ENCODE results near the gene MEG3. TPM values are rescaled to one million over a fixed set of nuclear protein-coding genes. Genes with fewer than 3 reads are reported as not detected.

Gene MEG3
- total and polyA plus RNA-seq, 2 of the 8 experiments (the other 6 are each of a cell fraction or from before 2014, with no cell fraction given), result 0.17 to 1.1 TPM

DNA sequence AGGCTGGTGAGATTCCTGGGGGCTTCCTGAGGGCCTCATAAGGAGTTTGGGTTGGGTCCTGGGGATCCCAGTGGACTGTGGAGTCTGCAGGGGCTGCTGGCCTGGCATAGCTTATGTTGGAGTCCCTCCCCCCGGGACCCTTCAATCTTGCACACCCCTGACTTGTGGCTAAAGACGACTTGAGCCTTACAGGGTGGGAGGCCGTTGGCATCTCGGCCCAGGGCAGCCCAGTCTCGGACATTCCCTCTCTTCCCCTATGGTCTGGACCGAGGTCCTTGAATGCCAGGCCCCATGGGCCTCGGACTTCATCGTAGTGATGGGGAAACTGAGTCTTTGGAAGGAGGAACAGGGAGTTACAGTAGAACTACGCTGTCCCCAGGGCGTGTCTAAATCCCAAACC, 65.1 kb downstream of the MEG3 start:
- no peak overlapping the region for H2AK5ac ChIP-seq (ENCODE audit: low read depth, low read length)
- H2BK120ac ChIP-seq (replicated peaks; ENCODE audit: low read depth, low read length), result no peak overlapping the region
- no peak overlapping the region for H3K4me2 ChIP-seq (ENCODE audit: insufficient read depth in 1 of 2, low read depth in 2 of 2, low read length in 2 of 2)
- H2AFZ ChIP-seq (ENCODE audit: low read length), result no peak overlapping the region
- no peak overlapping the region for H4K5ac ChIP-seq (ENCODE audit: insufficient read length, low read depth, low read length)
- H3K4me1 ChIP-seq (replicated peaks in 1 of 4; ENCODE audit: control insufficient read depth in 3 of 4, insufficient read depth in 4 of 4, low read length in 3 of 4), result no peaks in the 10 kb centered on the region; a peak in 2 of 7 replicates
- DNase-seq (ENCODE audit: low read depth in 1 of 2, low spot score in 2 of 2) (no peak), FAIRE-seq (no peak)
- no peaks in the 10 kb centered on the region for H3K36me3 ChIP-seq (ENCODE audit: control insufficient read depth in 2 of 4, insufficient read depth in 4 of 4, low read length in 3 of 4)
- no peak overlapping the region for H3K23ac ChIP-seq (ENCODE audit: insufficient read length)
- H3K9ac ChIP-seq (replicated peaks in 1 of 4; ENCODE audit: extremely low read depth in 1 of 4, low read depth in 3 of 4, low read length in 3 of 4), result no peak overlapping the region
- no peaks in the 10 kb centered on the region for H4K20me1 ChIP-seq (replicated peaks in 1 of 2; ENCODE audit: control insufficient read depth in 1 of 2, insufficient read depth in 2 of 2, low read length in 2 of 2)
- H4K8ac ChIP-seq (ENCODE audit: extremely low read depth, insufficient read depth, low read length), result peak overlapping the region; percentile 35; the same call in 1 of the 2 replicates
- H3K27me3 ChIP-seq (replicated peaks in 1 of 4; ENCODE audit: control insufficient read depth in 3 of 4, extremely low read depth in 1 of 4, insufficient read depth in 3 of 4, low read length in 3 of 4), result no peaks in the 10 kb centered on the region
- H3K4me3 ChIP-seq (ENCODE audit: extremely low read depth in 1 of 4, insufficient read depth in 2 of 4, low read depth in 3 of 4, low read length in 4 of 4), result no peak overlapping the region
- POLR2A ChIA-PET (ENCODE audit: partially characterized antibody), result no interaction called here
- H3K18ac ChIP-seq (ENCODE audit: extremely low read depth, low read length), result no peak overlapping the region
- H4K91ac ChIP-seq (replicated peaks; ENCODE audit: insufficient read length, low read length), result no peak overlapping the region
- no peak overlapping the region for H2BK20ac ChIP-seq (ENCODE audit: low read length)
- H3K56ac ChIP-seq (replicated peaks; ENCODE audit: insufficient read length, low read depth, low read length), result no peak overlapping the region
- CTCF ChIA-PET (ENCODE audit: partially characterized antibody), result interaction anchor here (0.6 to 2.1 kb wide), 7 partner anchors 9 to 238 kb away, joined by 3 to 6 read pairs (median 4); no protein-coding TSS in a partner anchor
- no peaks in the 10 kb centered on the region for H3K23me2 ChIP-seq (ENCODE audit: low read depth, low read length)
- H3K14ac ChIP-seq (ENCODE audit: insufficient read length), result no peak overlapping the region
- H3K4ac ChIP-seq (replicated peaks; ENCODE audit: insufficient read length, low read depth, low read length), result no peak overlapping the region
- H2BK12ac ChIP-seq (ENCODE audit: low read depth, low read length), result no peak overlapping the region
- no peaks in the 10 kb centered on the region for H3K9me3 ChIP-seq (ENCODE audit: insufficient read depth in 2 of 2, low read depth in 1 of 2, low read length in 1 of 2)
- WGBS, 2 experiments (ENCODE audit: extremely low coverage in 1 of 2, insufficient coverage in 1 of 2, insufficient read length in 1 of 2, insufficient replicate concordance in 2 of 2, low coverage in 1 of 2, low lambda C conversion rate in 2 of 2, missing lambda C conversion rate in 1 of 2), result 84% methylated on average over 10 of the region's 10 CpGs; no CpG with 5 or more reads in 1 of the 2 experiments
- H3K79me2 ChIP-seq (ENCODE audit: control insufficient read depth in 1 of 2, insufficient read depth in 2 of 2, low read length in 2 of 2), result no peaks in the 10 kb centered on the region
- no peaks in the 10 kb centered on the region for H3K79me1 ChIP-seq (ENCODE audit: low read depth, low read length)
- H2BK15ac ChIP-seq (ENCODE audit: low read length), result no peak overlapping the region
- no peak for TF ChIP-seq EZH2 (IDR thresholded peaks at IDR 0.05; ENCODE audit: low read depth, low read length, severe bottlenecking)
- TF ChIP-seq YY1 (IDR thresholded peaks at IDR 0.05; ENCODE audit: low read depth, low read length), result no peak
- TF ChIP-seq SP1 (IDR thresholded peaks at IDR 0.05; ENCODE audit: low read depth, low read length), result no peak
- TF ChIP-seq EP300 (IDR thresholded peaks at IDR 0.05; ENCODE audit: borderline replicate concordance in 1 of 2, low read depth in 2 of 2, low read length in 2 of 2), result no peak
- TF ChIP-seq JUN (IDR thresholded peaks at IDR 0.05; ENCODE audit: low read depth, low read length), result no peak
- no peak for TF ChIP-seq RXRA (IDR thresholded peaks at IDR 0.05; ENCODE audit: insufficient read depth, low read depth, low read length)
- TF ChIP-seq, protein P1, sequence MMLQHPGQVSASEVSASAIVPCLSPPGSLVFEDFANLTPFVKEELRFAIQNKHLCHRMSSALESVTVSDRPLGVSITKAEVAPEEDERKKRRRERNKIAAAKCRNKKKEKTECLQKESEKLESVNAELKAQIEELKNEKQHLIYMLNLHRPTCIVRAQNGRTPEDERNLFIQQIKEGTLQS (IDR thresholded peaks at IDR 0.05; ENCODE audit: insufficient read depth, low read depth, low read length), result no peak
- no peak for TF ChIP-seq ASH2L (IDR thresholded peaks at IDR 0.05; ENCODE audit: low read length)
- no peak for TF ChIP-seq POLR2AphosphoS5 (IDR thresholded peaks at IDR 0.05; ENCODE audit: low read depth, low read length)
- H2BK5ac ChIP-seq (ENCODE audit: low read depth, low read length), result no peak overlapping the region
- no peak overlapping the region for H3K27ac ChIP-seq (ENCODE audit: low read depth, low read length)

Measured in H1 (cell line).